Astrocyte (in vitro differentiated cells and primary cell): ENCODE measurements around the gene SUSD6. TPM values are rescaled to one million over a fixed set of nuclear protein-coding genes. Genes with fewer than 3 reads are reported as not detected.

Source experiments
- DNase-seq: peaks from one replicate; pipeline ENCODE4 v3.0.0-alpha.2; 2010; ENCODE audit warnings: low read depth
- FAIRE-seq: peaks from 2 replicates; lab custom pipeline; 2011; peaks lifted over from hg19 to GRCh38; lab: Jason Lieb, UNC
- H2AFZ ChIP-seq: 2 replicates; pipeline ENCODE4 v1.6.0; 2012; ENCODE audit warnings: low read depth, low read length, inconsistent platforms
- H3K27ac ChIP-seq: 2 replicates; pipeline ENCODE4 v1.5.1; 2011; ENCODE audit warnings: low read depth, low read length, inconsistent platforms
- H3K27me3 ChIP-seq: 2 replicates; pipeline ENCODE4 v1.6.0; 2011; ENCODE audit warnings: low read length, inconsistent platforms; ENCODE audit not compliant: insufficient read depth
- H3K36me3 ChIP-seq: 2 replicates; pipeline ENCODE4 v1.5.1; 2011; ENCODE audit warnings: low read length, inconsistent platforms; ENCODE audit not compliant: insufficient read depth
- H3K4me1 ChIP-seq: 2 replicates; pipeline ENCODE4 v1.5.1; 2011; ENCODE audit warnings: low read length, inconsistent platforms; ENCODE audit not compliant: insufficient read depth
- H3K4me2 ChIP-seq: 2 replicates; pipeline ENCODE4 v1.6.0; 2012; ENCODE audit warnings: low read length, inconsistent platforms
- H3K4me3 ChIP-seq: 2 replicates; pipeline ENCODE4 v1.5.1; 2011; ENCODE audit warnings: low read depth, mild to moderate bottlenecking, low read length, inconsistent platforms; ENCODE audit not compliant: insufficient read depth
- H3K79me2 ChIP-seq: 2 replicates; pipeline ENCODE4 v1.6.0; 2012; ENCODE audit warnings: mild to moderate bottlenecking, low read length, inconsistent platforms; ENCODE audit not compliant: insufficient read depth
- H3K9ac ChIP-seq: 2 replicates; pipeline ENCODE4 v1.6.0; 2012; ENCODE audit warnings: mild to moderate bottlenecking, low read length, inconsistent platforms
- H3K9me3 ChIP-seq: 2 replicates; pipeline ENCODE4 v1.5.1; 2012; ENCODE audit warnings: low read depth, mild to moderate bottlenecking, low read length, inconsistent platforms; ENCODE audit not compliant: insufficient read depth
- H4K20me1 ChIP-seq: 2 replicates; pipeline ENCODE4 v1.6.0; 2012; ENCODE audit warnings: low read length, inconsistent platforms; ENCODE audit not compliant: insufficient read depth
- H3K27ac Mint-ChIP-seq: one replicate; pipeline ENCODE4 v1.8.0; 2021; ENCODE audit warnings: mild to moderate bottlenecking, mixed read lengths; ENCODE audit not compliant: unreplicated experiment
- H3K27me3 Mint-ChIP-seq: one replicate; pipeline ENCODE4 v1.8.0; 2021; ENCODE audit warnings: low read depth, mixed read lengths; ENCODE audit not compliant: unreplicated experiment
- H3K36me3 Mint-ChIP-seq: one replicate; pipeline ENCODE4 v1.8.0; 2021; ENCODE audit warnings: low read depth, mixed read lengths; ENCODE audit not compliant: unreplicated experiment
- H3K4me1 Mint-ChIP-seq: one replicate; pipeline ENCODE4 v1.8.0; 2021; ENCODE audit warnings: low read depth, mixed read lengths; ENCODE audit not compliant: unreplicated experiment
- H3K4me3 Mint-ChIP-seq: one replicate; pipeline ENCODE4 v1.8.0; 2021; ENCODE audit warnings: mild to moderate bottlenecking, moderate library complexity, mixed read lengths; ENCODE audit not compliant: unreplicated experiment
- H3K9me3 Mint-ChIP-seq: one replicate; pipeline ENCODE4 v1.8.0; 2021; ENCODE audit warnings: mild to moderate bottlenecking, mixed read lengths; ENCODE audit not compliant: unreplicated experiment
- CTCF ChIP-seq: IDR thresholded peaks from 2 replicates; pipeline ENCODE4 v1.5.1; 2011; ENCODE audit warnings: low read depth, mild to moderate bottlenecking, inconsistent platforms, low read length, moderate library complexity; ENCODE audit not compliant: insufficient read depth
- EZH2 ChIP-seq: IDR thresholded peaks from 2 replicates; pipeline ENCODE4 v1.6.1; 2012; ENCODE audit warnings: mild to moderate bottlenecking, low read length, inconsistent platforms; ENCODE audit not compliant: insufficient read depth
- total RNA-seq: library from RNA; stranded (reverse); gene quantifications from 2 replicates; pipeline ENCODE4 v1.2.1, GENCODE V29; 2021

The SUSD6 gene
- total RNA-seq, 1 donor from 2014 or later: 25.6 TPM

GRCh38 chr14:69719501-69719951 is 108.1 kb downstream of the SUSD6 start:
- Histone ChIP-seq H3K27ac (peak overlapping the region; percentile 58), H3K9ac (no peak overlapping the region), H3K9me3 (no peaks in the 10 kb centered on the region), H3K4me1 (peaks cover 29% of the 10 kb centered on the region), H3K36me3 (no peaks in the 10 kb centered on the region), H3K79me2 (no peaks in the 10 kb centered on the region), H3K27me3 (no peaks in the 10 kb centered on the region), H3K4me2 (peak overlapping the region; percentile 55), H2AFZ (no peak overlapping the region), H3K4me3 (no peak overlapping the region), H4K20me1 (no peaks in the 10 kb centered on the region)
- H3K4me1 Mint-ChIP-seq: peaks cover 29% of the 10 kb centered on the region
- TF ChIP-seq EZH2 (no peak), CTCF (no peak)
- FAIRE-seq (no peak), DNase-seq (peak; percentile 95)
- H3K9me3 Mint-ChIP-seq: no peaks in the 10 kb centered on the region
- H3K27ac Mint-ChIP-seq: peak overlapping the region; percentile 59
- no peak overlapping the region for H3K4me3 Mint-ChIP-seq
- H3K27me3 Mint-ChIP-seq: peaks cover 2% of the 10 kb centered on the region
- H3K36me3 Mint-ChIP-seq: peaks cover 4% of the 10 kb centered on the region

- Histone ChIP-seq H3K36me3 (no peaks in the 10 kb centered on the region), H3K27ac (no peak overlapping the region)
- no peak for FAIRE-seq
Observed at GRCh38 chr14:69720912-69721311, 109.5 kb downstream of the SUSD6 start.

More at GRCh38 chr14:69720912-69721311, 109.5 kb downstream of the SUSD6 start:
- no peaks in the 10 kb centered on the region for H3K27me3 ChIP-seq
- H4K20me1 ChIP-seq: no peaks in the 10 kb centered on the region
- H2AFZ ChIP-seq: no peak overlapping the region
- H3K4me1 ChIP-seq: peaks cover 26% of the 10 kb centered on the region
- H3K4me3 ChIP-seq: no peak overlapping the region
- DNase-seq: no peak
- no peak overlapping the region for H3K4me3 Mint-ChIP-seq
- no peaks in the 10 kb centered on the region for H3K9me3 ChIP-seq
- H3K9ac ChIP-seq: no peak overlapping the region
- TF ChIP-seq EZH2 (no peak), CTCF (no peak)
- H3K9me3 Mint-ChIP-seq: peaks cover 2% of the 10 kb centered on the region
- no peak overlapping the region for H3K4me2 ChIP-seq
- H3K27ac Mint-ChIP-seq: no peak overlapping the region
- no peaks in the 10 kb centered on the region for H3K79me2 ChIP-seq
- peaks cover 2% of the 10 kb centered on the region for H3K36me3 Mint-ChIP-seq
- H3K4me1 Mint-ChIP-seq: peaks cover 23% of the 10 kb centered on the region
- peaks cover 7% of the 10 kb centered on the region for H3K27me3 Mint-ChIP-seq
